ENCODE results near the gene NOVA2. TPM values are rescaled to one million over a fixed set of nuclear protein-coding genes. Genes with fewer than 3 reads are reported as not detected.

NOVA2 gene
- total and polyA plus RNA-seq, 9 of the 15 experiments (the other 6 are each of a cell fraction or from before 2014, with no cell fraction given), result not detected

DNA sequence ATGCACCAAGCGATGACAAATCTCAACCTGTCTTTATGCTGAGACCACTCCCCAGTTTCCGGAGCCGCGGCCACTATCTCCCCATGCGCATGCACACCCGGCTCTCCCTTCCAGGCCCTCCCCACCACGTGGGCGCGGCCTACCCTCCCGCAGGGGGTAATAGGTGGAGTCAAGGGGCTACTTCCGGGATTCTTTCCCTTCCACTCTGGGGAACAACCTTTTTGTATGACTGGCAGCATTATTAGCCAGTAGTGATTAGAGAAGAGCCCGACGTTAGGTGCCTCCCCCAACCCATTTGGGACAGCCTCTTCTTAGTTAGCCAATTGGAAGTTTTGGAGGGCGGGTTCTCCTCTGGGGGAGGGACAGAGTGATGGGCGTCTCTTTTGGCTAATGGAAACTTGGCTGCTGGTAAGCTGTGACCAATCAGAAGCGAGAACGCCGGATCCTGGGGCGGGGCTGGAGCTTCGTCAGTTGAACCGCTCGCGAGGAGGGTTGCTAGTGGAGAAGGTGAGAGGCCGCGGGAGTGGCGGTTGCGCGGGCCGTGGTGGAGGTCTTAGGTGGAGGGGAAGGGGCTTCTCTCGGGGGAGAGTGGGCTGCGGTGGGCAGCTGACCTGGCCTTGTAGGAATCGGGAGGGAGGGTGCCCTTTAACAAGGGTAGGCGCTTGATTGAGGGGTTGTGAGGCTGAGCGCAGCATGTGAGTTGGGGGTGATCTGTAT, 21.5 kb upstream of the NOVA2 start, which contains the start of gene CCDC61 (continued):
- TF ChIP-seq ZNF280B (CRISPR knock-in tag; IDR thresholded peaks at IDR 0.05), result no peak
- TF ChIP-seq SMAD3 (CRISPR knock-in tag; conservative IDR thresholded peaks at IDR 0.05), result no peak
- TF ChIP-seq FOXA3 (CRISPR knock-in tag; conservative IDR thresholded peaks at IDR 0.05 in 1 of 2, IDR thresholded peaks at IDR 0.05 in 1 of 2), result no peak
- no peak for TF ChIP-seq ZNF717 (CRISPR knock-in tag; IDR thresholded peaks at IDR 0.05)
- TF ChIP-seq, protein P1, sequence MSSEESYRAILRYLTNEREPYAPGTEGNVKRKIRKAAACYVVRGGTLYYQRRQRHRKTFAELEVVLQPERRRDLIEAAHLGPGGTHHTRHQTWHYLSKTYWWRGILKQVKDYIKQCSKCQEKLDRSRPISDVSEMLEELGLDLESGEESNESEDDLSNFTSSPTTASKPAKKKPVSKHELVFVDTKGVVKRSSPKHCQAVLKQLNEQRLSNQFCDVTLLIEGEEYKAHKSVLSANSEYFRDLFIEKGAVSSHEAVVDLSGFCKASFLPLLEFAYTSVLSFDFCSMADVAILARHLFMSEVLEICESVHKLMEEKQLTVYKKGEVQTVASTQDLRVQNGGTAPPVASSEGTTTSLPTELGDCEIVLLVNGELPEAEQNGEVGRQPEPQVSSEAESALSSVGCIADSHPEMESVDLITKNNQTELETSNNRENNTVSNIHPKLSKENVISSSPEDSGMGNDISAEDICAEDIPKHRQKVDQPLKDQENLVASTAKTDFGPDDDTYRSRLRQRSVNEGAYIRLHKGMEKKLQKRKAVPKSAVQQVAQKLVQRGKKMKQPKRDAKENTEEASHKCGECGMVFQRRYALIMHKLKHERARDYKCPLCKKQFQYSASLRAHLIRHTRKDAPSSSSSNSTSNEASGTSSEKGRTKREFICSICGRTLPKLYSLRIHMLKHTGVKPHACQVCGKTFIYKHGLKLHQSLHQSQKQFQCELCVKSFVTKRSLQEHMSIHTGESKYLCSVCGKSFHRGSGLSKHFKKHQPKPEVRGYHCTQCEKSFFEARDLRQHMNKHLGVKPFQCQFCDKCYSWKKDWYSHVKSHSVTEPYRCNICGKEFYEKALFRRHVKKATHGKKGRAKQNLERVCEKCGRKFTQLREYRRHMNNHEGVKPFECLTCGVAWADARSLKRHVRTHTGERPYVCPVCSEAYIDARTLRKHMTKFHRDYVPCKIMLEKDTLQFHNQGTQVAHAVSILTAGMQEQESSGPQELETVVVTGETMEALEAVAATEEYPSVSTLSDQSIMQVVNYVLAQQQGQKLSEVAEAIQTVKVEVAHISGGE (CRISPR knock-in tag; IDR thresholded peaks at IDR 0.05), result no peak
- TF ChIP-seq TAF7 (tag; IDR thresholded peaks at IDR 0.05), result peak; percentile 72; the same call in 1 of the 2 replicates
- no peak for TF ChIP-seq NUFIP1 (IDR thresholded peaks at IDR 0.05; ENCODE audit: partially characterized antibody)
- TF ChIP-seq, protein P2, sequence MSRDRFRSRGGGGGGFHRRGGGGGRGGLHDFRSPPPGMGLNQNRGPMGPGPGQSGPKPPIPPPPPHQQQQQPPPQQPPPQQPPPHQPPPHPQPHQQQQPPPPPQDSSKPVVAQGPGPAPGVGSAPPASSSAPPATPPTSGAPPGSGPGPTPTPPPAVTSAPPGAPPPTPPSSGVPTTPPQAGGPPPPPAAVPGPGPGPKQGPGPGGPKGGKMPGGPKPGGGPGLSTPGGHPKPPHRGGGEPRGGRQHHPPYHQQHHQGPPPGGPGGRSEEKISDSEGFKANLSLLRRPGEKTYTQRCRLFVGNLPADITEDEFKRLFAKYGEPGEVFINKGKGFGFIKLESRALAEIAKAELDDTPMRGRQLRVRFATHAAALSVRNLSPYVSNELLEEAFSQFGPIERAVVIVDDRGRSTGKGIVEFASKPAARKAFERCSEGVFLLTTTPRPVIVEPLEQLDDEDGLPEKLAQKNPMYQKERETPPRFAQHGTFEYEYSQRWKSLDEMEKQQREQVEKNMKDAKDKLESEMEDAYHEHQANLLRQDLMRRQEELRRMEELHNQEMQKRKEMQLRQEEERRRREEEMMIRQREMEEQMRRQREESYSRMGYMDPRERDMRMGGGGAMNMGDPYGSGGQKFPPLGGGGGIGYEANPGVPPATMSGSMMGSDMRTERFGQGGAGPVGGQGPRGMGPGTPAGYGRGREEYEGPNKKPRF (IDR thresholded peaks at IDR 0.05; ENCODE audit: low read depth, low read length), result no peak
- no peak for TF ChIP-seq ZNF217 (CRISPR knock-in tag; IDR thresholded peaks at IDR 0.05)
- TF ChIP-seq GTF2B (IDR thresholded peaks at IDR 0.05; ENCODE audit: extremely low read depth, insufficient read length), result no peak
- TF ChIP-seq, protein P3, sequence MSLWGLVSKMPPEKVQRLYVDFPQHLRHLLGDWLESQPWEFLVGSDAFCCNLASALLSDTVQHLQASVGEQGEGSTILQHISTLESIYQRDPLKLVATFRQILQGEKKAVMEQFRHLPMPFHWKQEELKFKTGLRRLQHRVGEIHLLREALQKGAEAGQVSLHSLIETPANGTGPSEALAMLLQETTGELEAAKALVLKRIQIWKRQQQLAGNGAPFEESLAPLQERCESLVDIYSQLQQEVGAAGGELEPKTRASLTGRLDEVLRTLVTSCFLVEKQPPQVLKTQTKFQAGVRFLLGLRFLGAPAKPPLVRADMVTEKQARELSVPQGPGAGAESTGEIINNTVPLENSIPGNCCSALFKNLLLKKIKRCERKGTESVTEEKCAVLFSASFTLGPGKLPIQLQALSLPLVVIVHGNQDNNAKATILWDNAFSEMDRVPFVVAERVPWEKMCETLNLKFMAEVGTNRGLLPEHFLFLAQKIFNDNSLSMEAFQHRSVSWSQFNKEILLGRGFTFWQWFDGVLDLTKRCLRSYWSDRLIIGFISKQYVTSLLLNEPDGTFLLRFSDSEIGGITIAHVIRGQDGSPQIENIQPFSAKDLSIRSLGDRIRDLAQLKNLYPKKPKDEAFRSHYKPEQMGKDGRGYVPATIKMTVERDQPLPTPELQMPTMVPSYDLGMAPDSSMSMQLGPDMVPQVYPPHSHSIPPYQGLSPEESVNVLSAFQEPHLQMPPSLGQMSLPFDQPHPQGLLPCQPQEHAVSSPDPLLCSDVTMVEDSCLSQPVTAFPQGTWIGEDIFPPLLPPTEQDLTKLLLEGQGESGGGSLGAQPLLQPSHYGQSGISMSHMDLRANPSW (CRISPR knock-in tag; IDR thresholded peaks at IDR 0.05), result no peak
- TF ChIP-seq MAFK (IDR thresholded peaks at IDR 0.05; ENCODE audit: low read length), result no peak
- no peak for TF ChIP-seq ZNF354B (CRISPR knock-in tag; IDR thresholded peaks at IDR 0.05)
- TF ChIP-seq NFRKB (IDR thresholded peaks at IDR 0.05; ENCODE audit: low read depth), result 0 out of 2 replicates have a peak, but pooled peaks have one; percentile 43
- no peak for TF ChIP-seq ZNF239 (CRISPR knock-in tag; IDR thresholded peaks at IDR 0.05)
- TF ChIP-seq ZNF830 (CRISPR knock-in tag; IDR thresholded peaks at IDR 0.05), result no peak
- no peak for TF ChIP-seq PHB2 (IDR thresholded peaks at IDR 0.05; ENCODE audit: low read depth)
